HepG2 (cell line): ENCODE results near the gene SQOR. TPM values are rescaled to one million over a fixed set of nuclear protein-coding genes. Genes with fewer than 3 reads are reported as not detected.
A peak's percentile ranks its signal among the peaks of the same experiment; 100 is the strongest.

Experiments used
- ATAC-seq: fragments of 200-7000 bp; cut with Tn5 transposase; 3 replicates; pipeline ENCODE4 v1.9.1; 2020; ENCODE audit warnings: mild to moderate bottlenecking, moderate library complexity
- BruUV-seq: library from RNA; stranded (reverse); fragments of 400-500 nt; replicated peaks from 2 replicates; lab custom pipeline; 2021; lab: Mats Ljungman, UMichigan
- CTCF ChIA-PET: fragments of 300-600 bp; formaldehyde crosslinking; extraction: SDS; loops from one replicate; lab custom pipeline; 2021; ENCODE audit warnings: low total read pairs, inconsistent platforms, low intra/inter-chr PET ratio; lab: Yijun Ruan, JAX
- POLR2A ChIA-PET: fragments of 350-600 bp; sonication (Branson Sonifier 250); formaldehyde crosslinking; loops from one replicate; lab custom pipeline; 2020; ENCODE audit warnings: antibody characterized with exemption, inconsistent platforms; lab: Yijun Ruan, JAX
- DNase-seq: peaks from one replicate; pipeline ENCODE4 v3.0.0-alpha.2; 2015; ENCODE audit warnings: low spot score
- FAIRE-seq: peaks from 3 replicates; lab custom pipeline; 2011; peaks lifted over from hg19 to GRCh38; lab: Jason Lieb, UNC
- H2AFZ ChIP-seq: one replicate; pipeline ENCODE4 v1.6.1; 2011; ENCODE audit warnings: low read length, inconsistent platforms
- H3K27ac ChIP-seq: fragments of 300-600 bp; 3 replicates; pipeline ENCODE4 v1.8.0; 2011; ENCODE audit warnings: mixed run types, mild to moderate bottlenecking, mixed read lengths, low read length, inconsistent platforms; ENCODE audit not compliant: insufficient read depth; ENCODE audit errors: extremely low read length
- H3K27me3 ChIP-seq, 2 experiments: fragments of 200-600 bp in 1 of 2; 2 replicates in 1 of 2; 3 replicates in 1 of 2; pipeline versions ENCODE4 v1.6.0 to v1.8.0; 2011; ENCODE audit warnings: low read length in 2 of 2, mild to moderate bottlenecking in 2 of 2, moderate library complexity in 2 of 2, inconsistent platforms in 1 of 2; ENCODE audit not compliant: insufficient read depth in 2 of 2, control insufficient read depth in 1 of 2
- H3K36me3 ChIP-seq, 2 experiments: fragments of 200-600 bp in 1 of 2; replicated peaks in 1 of 2; 2 replicates in 1 of 2; 3 replicates in 1 of 2; pipeline versions ENCODE4 v1.5.1 to v1.8.0; 2011; ENCODE audit warnings: low read length in 2 of 2, inconsistent platforms in 1 of 2; ENCODE audit not compliant: insufficient read depth in 2 of 2, control insufficient read depth in 1 of 2
- H3K4me1 ChIP-seq: 2 replicates; pipeline ENCODE4 v1.5.1; 2012; ENCODE audit warnings: low read length, inconsistent platforms; ENCODE audit not compliant: insufficient read depth
- H3K4me2 ChIP-seq: 2 replicates; pipeline ENCODE4 v1.6.0; 2011; ENCODE audit warnings: low read depth, low read length, inconsistent platforms
- H3K4me3 ChIP-seq, 3 experiments: fragments of 200-600 bp in 1 of 3; sonication (generic), shearing (Covaris generic) in 1 of 3; replicated peaks in 1 of 3; 2 replicates each; pipeline ENCODE4 v1.5.1; 2011 to 2016; ENCODE audit warnings: low read length in 3 of 3, inconsistent platforms in 2 of 3, low read depth in 2 of 3, mild to moderate bottlenecking in 2 of 3, control low read depth in 1 of 3, mixed read lengths in 1 of 3; ENCODE audit not compliant: insufficient read depth in 1 of 3
- H3K79me2 ChIP-seq: one replicate; pipeline ENCODE4 v1.6.1; 2011; ENCODE audit warnings: low read length, inconsistent platforms; ENCODE audit not compliant: insufficient read depth
- H3K9ac ChIP-seq: 2 replicates; pipeline ENCODE4 v1.6.0; 2011; ENCODE audit warnings: mild to moderate bottlenecking, low read depth, low read length, inconsistent platforms; ENCODE audit not compliant: insufficient read depth
- H3K9me3 ChIP-seq: 2 replicates; pipeline ENCODE4 v1.5.1; 2012; ENCODE audit warnings: mild to moderate bottlenecking, low read length
- H4K20me1 ChIP-seq: 2 replicates; pipeline ENCODE4 v1.6.0; 2011; ENCODE audit warnings: inconsistent platforms, mild to moderate bottlenecking, low read length, moderate library complexity; ENCODE audit not compliant: insufficient read depth
- GATAD1 ChIP-seq: IDR thresholded peaks from 2 replicates; pipeline ENCODE4 v1.6.1; 2016; ENCODE audit warnings: missing genetic modification reagents, missing compliant biosample characterization
- GLMP ChIP-seq: sonication (generic); formaldehyde crosslinking; IDR thresholded peaks from 2 replicates; pipeline ENCODE4 v1.9.0; 2021; ENCODE audit warnings: missing genetic modification reagents, mild to moderate bottlenecking, borderline replicate concordance
- NFKBIZ ChIP-seq: IDR thresholded peaks from 2 replicates; pipeline ENCODE4 v1.6.1; 2018; ENCODE audit warnings: missing genetic modification reagents, missing compliant biosample characterization
- PATZ1 ChIP-seq: sonication (generic); formaldehyde crosslinking; IDR thresholded peaks from 2 replicates; pipeline ENCODE4 v1.4.0; 2020; ENCODE audit warnings: missing genetic modification reagents
- RFX3 ChIP-seq: IDR thresholded peaks from 2 replicates; pipeline ENCODE4 v1.6.1; 2016; ENCODE audit warnings: missing biosample characterization, missing genetic modification reagents
- ZC3H13 ChIP-seq: sonication (generic); formaldehyde crosslinking; IDR thresholded peaks from 2 replicates; pipeline ENCODE4 v1.8.1; 2023; ENCODE audit warnings: mild to moderate bottlenecking, missing genetic modification reagents, moderate library complexity
- ZNF816 ChIP-seq: sonication (generic); formaldehyde crosslinking; IDR thresholded peaks from 2 replicates; pipeline ENCODE4 v1.8.0; 2022; ENCODE audit warnings: missing genetic modification reagents, mild to moderate bottlenecking, borderline replicate concordance
- WGBS: methylation state at CpG from one replicate; pipeline ENCODE4 v1.1.6; 2017; ENCODE audit warnings: low lambda C conversion rate; 5-methylcytosine and 5-hydroxymethylcytosine counted together
- in situ Hi-C: cut with HindIII; loops from 2 replicates; pipeline ENCODE4 v1.10.0; 2017; ENCODE audit warnings: low pct_unique_long_range_greater_than_20kb; ENCODE audit not compliant: extremely low pct_ligation_motif_present
- intact Hi-C: fragments of 100-400 bp; cut with micrococcal nuclease; formaldehyde crosslinking; loops from one replicate; pipeline ENCODE4 v1.10.0; 2022; ENCODE audit not compliant: unreplicated experiment
- polyA plus RNA-seq, 8 experiments: library from polyadenylated mRNA; depleted of rRNA in 3 of 8; stranded (reverse) in 7 of 8; unstranded in 1 of 8; fragments of >200 nt; fragmentation: Illumina TruSeq in 4 of 8; extraction: Trizol in 4 of 8; gene quantifications; 2 replicates each; pipeline versions ENCODE4 v1.2.1 to v1.2.3, GENCODE V29; 2011 to 2016; ENCODE audit warnings: low read depth in 4 of 8, missing spikeins in 1 of 8, mixed read lengths in 1 of 8; ENCODE audit not compliant: insufficient read depth in 1 of 8
- total RNA-seq, 5 experiments: library from RNA; depleted of rRNA; stranded (reverse); fragments of >200 nt; fragmentation: Illumina TruSeq; extraction: Trizol; gene quantifications; 2 replicates each; pipeline ENCODE4 v1.2.3, GENCODE V29; 2016; ENCODE audit warnings: low read depth in 1 of 5

Gene SQOR
- total and polyA plus RNA-seq, 2 of the 13 experiments (the other 11 are each of a cell fraction or from before 2014, with no cell fraction given), result 19.3 to 19.4 TPM

DNA sequence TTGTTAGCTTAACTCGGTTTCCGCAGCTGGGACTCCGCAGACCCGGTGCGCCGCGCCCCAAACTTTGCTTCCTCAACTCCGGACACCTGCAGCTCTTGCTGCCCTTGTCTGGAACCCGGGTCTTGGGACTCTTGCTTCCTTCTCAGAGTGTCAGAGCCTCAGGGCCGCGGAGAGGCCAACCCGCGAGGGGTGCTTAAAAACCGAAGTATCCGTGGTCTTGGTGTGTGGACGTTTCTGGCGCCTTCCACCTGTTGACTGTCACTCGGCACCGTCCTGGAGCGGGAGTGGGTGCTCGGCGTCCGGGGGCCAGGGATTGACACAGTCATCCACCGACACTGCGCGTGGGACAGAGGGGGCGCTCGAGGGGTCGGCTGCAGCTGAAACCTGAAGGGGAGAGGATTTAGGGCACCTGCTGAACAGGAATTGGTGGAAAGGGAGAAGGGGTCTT lies 386 bp downstream of the SQOR start (continued):
- TF ChIP-seq NFKBIZ (CRISPR knock-in tag) (0 out of 2 replicates have a peak, but pooled peaks have one; percentile 55), ZC3H13 (CRISPR knock-in tag) (no peak), PATZ1 (CRISPR knock-in tag) (peak; percentile 58)

DNA sequence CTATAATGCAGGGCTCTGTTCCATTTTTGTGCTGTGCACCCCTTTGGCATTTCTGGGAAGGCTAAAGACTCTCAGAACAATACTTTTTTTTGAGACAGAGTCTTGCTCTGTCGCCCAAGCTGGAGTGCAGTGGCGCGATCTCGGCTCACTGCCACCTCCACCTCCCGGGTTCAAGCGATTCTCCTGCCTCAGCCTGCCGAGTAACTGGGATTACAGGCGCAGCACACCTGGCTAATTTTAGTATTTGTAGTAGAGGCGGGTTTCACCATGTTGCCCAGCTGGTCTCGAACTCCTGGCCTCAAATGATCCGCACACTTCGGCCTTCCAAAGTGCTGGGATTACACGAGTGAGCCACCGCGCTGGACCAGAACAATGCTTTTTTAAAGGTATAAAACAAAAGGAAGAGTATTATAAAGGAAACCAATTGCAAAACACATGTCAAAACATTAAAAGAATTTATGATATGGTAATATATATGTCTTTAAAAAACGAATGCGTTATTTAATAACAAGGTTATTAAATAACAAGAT lies 999 bp downstream of the SQOR start:
- no peak for ATAC-seq
- H2AFZ ChIP-seq, result no peak overlapping the region
- H3K27ac ChIP-seq, result no peak overlapping the region
- H3K79me2 ChIP-seq, result no peaks in the 10 kb centered on the region
- no peaks in the 10 kb centered on the region for H3K36me3 ChIP-seq
- no peaks in the 10 kb centered on the region for H4K20me1 ChIP-seq
- FAIRE-seq, result no peak
- intact Hi-C loops, result loop anchor here (5.0 to 10.0 kb wide), 2 partner anchors 51 to 161 kb away; partner anchors contain the start of gene BLOC1S6
- H3K4me2 ChIP-seq, result peak overlapping the region; percentile 80
- DNase-seq, result no peak
- peak overlapping the region; percentile 70 for H3K9ac ChIP-seq
- peak overlapping the region; percentile 72 to 90 (median 89) for H3K4me3 ChIP-seq
- no TSS peak for BruUV-seq
- TF ChIP-seq GLMP (CRISPR knock-in tag), result no peak
- 0 out of 2 replicates have a peak, but pooled peaks have one; percentile 20 for TF ChIP-seq ZNF816 (CRISPR knock-in tag)
- no peak for TF ChIP-seq RFX3 (CRISPR knock-in tag)
- no peak for TF ChIP-seq GATAD1
- WGBS, result 24% methylated on average over 17 of the region's 17 CpGs
- no peaks in the 10 kb centered on the region for H3K9me3 ChIP-seq
- in situ Hi-C loops, result no loop called here
- H3K27me3 ChIP-seq, result no peaks in the 10 kb centered on the region; a peak in 1 of 5 replicates
- POLR2A ChIA-PET, result interaction anchor here (2.4 kb wide), 1 partner anchor 49 kb away, joined by 14 read pairs; the partner anchor contains the start of gene BLOC1S6
- CTCF ChIA-PET, result no interaction called here
- H3K4me1 ChIP-seq, result peaks cover 39% of the 10 kb centered on the region
